ENCODE results near the gene ATP8A2.

The ATP8A2 gene

GRCh38 chr13:25632166-25632888 is 260.6 kb downstream of the ATP8A2 start:
- H3K36me3 Mint-ChIP-seq = no peaks in the 10 kb centered on the region
- no peak overlapping the region for H3K4me3 Mint-ChIP-seq
- H3K9me3 Mint-ChIP-seq (ENCODE audit: low read depth) = no peaks in the 10 kb centered on the region
- H3K27me3 Mint-ChIP-seq = peaks cover 12% of the 10 kb centered on the region
- no peak overlapping the region for H3K27ac Mint-ChIP-seq
- no peaks in the 10 kb centered on the region for H3K4me1 Mint-ChIP-seq (ENCODE audit: low read depth)

GRCh38 chr13:25633093-25633492 is 261.3 kb downstream of the ATP8A2 start:
- H3K4me3 Mint-ChIP-seq = no peak overlapping the region
- H3K9me3 Mint-ChIP-seq (ENCODE audit: low read depth) = no peaks in the 10 kb centered on the region
- H3K27me3 Mint-ChIP-seq = peaks cover 12% of the 10 kb centered on the region

GRCh38 chr13:25645681-25646080 is 273.9 kb downstream of the ATP8A2 start:
- no peak overlapping the region for H3K4me3 Mint-ChIP-seq
- H3K36me3 Mint-ChIP-seq = no peaks in the 10 kb centered on the region
- H3K4me1 Mint-ChIP-seq (ENCODE audit: low read depth) = no peaks in the 10 kb centered on the region
- peaks cover 8% of the 10 kb centered on the region for H3K9me3 Mint-ChIP-seq (ENCODE audit: low read depth)
- H3K27ac Mint-ChIP-seq = no peak overlapping the region
- H3K27me3 Mint-ChIP-seq = peaks cover 4% of the 10 kb centered on the region

More at GRCh38 chr13:25633093-25633492, 261.3 kb downstream of the ATP8A2 start:
- Mint-ChIP-seq H3K36me3 (no peaks in the 10 kb centered on the region), H3K4me1 (ENCODE audit: low read depth) (no peaks in the 10 kb centered on the region), H3K27ac (no peak overlapping the region)

GRCh38 chr13:25649001-25649633 is 277.3 kb downstream of the ATP8A2 start:
- H3K4me1 Mint-ChIP-seq (ENCODE audit: low read depth) = no peaks in the 10 kb centered on the region

GRCh38 chr13:25652764-25653163 is 281.0 kb downstream of the ATP8A2 start:
- H3K27me3 Mint-ChIP-seq = peaks cover 3% of the 10 kb centered on the region
- peaks cover 5% of the 10 kb centered on the region for H3K9me3 Mint-ChIP-seq (ENCODE audit: low read depth)

More at GRCh38 chr13:25649001-25649633, 277.3 kb downstream of the ATP8A2 start:
- H3K4me3 Mint-ChIP-seq = no peak overlapping the region
- peaks cover 6% of the 10 kb centered on the region for H3K27me3 Mint-ChIP-seq
- H3K27ac Mint-ChIP-seq = no peak overlapping the region
- H3K36me3 Mint-ChIP-seq = no peaks in the 10 kb centered on the region
- peaks cover 8% of the 10 kb centered on the region for H3K9me3 Mint-ChIP-seq (ENCODE audit: low read depth)

GRCh38 chr13:25654322-25654721 is 282.5 kb downstream of the ATP8A2 start:
- H3K36me3 Mint-ChIP-seq = no peaks in the 10 kb centered on the region
- H3K27me3 Mint-ChIP-seq = peaks cover 4% of the 10 kb centered on the region
- no peak overlapping the region for H3K4me3 Mint-ChIP-seq
- no peak overlapping the region for H3K27ac Mint-ChIP-seq
- H3K4me1 Mint-ChIP-seq (ENCODE audit: low read depth) = no peaks in the 10 kb centered on the region
- H3K9me3 Mint-ChIP-seq (ENCODE audit: low read depth) = no peaks in the 10 kb centered on the region

More at GRCh38 chr13:25652764-25653163, 281.0 kb downstream of the ATP8A2 start:
- Mint-ChIP-seq H3K27ac (no peak overlapping the region), H3K36me3 (no peaks in the 10 kb centered on the region), H3K4me3 (no peak overlapping the region), H3K4me1 (ENCODE audit: low read depth) (no peaks in the 10 kb centered on the region)

GRCh38 chr13:25657157-25657556 is 285.4 kb downstream of the ATP8A2 start:
- peaks cover 4% of the 10 kb centered on the region for H3K27me3 Mint-ChIP-seq
- H3K4me3 Mint-ChIP-seq = no peak overlapping the region
- H3K4me1 Mint-ChIP-seq (ENCODE audit: low read depth) = no peaks in the 10 kb centered on the region
- no peaks in the 10 kb centered on the region for H3K9me3 Mint-ChIP-seq (ENCODE audit: low read depth)
- no peak overlapping the region for H3K27ac Mint-ChIP-seq
- no peaks in the 10 kb centered on the region for H3K36me3 Mint-ChIP-seq

- H3K27me3 Mint-ChIP-seq = peaks cover 3% of the 10 kb centered on the region
- no peak overlapping the region for H3K27ac Mint-ChIP-seq
- no peak overlapping the region for H3K4me3 Mint-ChIP-seq
- no peaks in the 10 kb centered on the region for H3K4me1 Mint-ChIP-seq (ENCODE audit: low read depth)
- H3K9me3 Mint-ChIP-seq (ENCODE audit: low read depth) = no peaks in the 10 kb centered on the region
- H3K36me3 Mint-ChIP-seq = no peaks in the 10 kb centered on the region
Measured at GRCh38 chr13:25659091-25659795, 287.5 kb downstream of the ATP8A2 start.

- Mint-ChIP-seq H3K4me1 (ENCODE audit: low read depth) (no peaks in the 10 kb centered on the region), H3K9me3 (ENCODE audit: low read depth) (no peaks in the 10 kb centered on the region), H3K36me3 (no peaks in the 10 kb centered on the region), H3K27me3 (peaks cover 3% of the 10 kb centered on the region), H3K4me3 (no peak overlapping the region), H3K27ac (no peak overlapping the region)
Measured at GRCh38 chr13:25660996-25661395, 289.2 kb downstream of the ATP8A2 start.

GRCh38 chr13:25662516-25662915 is 290.7 kb downstream of the ATP8A2 start:
- no peak overlapping the region for H3K4me3 Mint-ChIP-seq
- no peaks in the 10 kb centered on the region for H3K36me3 Mint-ChIP-seq
- H3K27ac Mint-ChIP-seq = no peak overlapping the region
- no peaks in the 10 kb centered on the region for H3K9me3 Mint-ChIP-seq (ENCODE audit: low read depth)
- no peaks in the 10 kb centered on the region for H3K4me1 Mint-ChIP-seq (ENCODE audit: low read depth)
- H3K27me3 Mint-ChIP-seq = peaks cover 3% of the 10 kb centered on the region

GRCh38 chr13:25668345-25668744 is 296.6 kb downstream of the ATP8A2 start:
- Mint-ChIP-seq H3K4me3 (no peak overlapping the region), H3K27me3 (peaks cover 3% of the 10 kb centered on the region), H3K27ac (no peak overlapping the region), H3K36me3 (peaks cover 6% of the 10 kb centered on the region), H3K9me3 (ENCODE audit: low read depth) (peaks cover 16% of the 10 kb centered on the region), H3K4me1 (ENCODE audit: low read depth) (no peaks in the 10 kb centered on the region)

GRCh38 chr13:25673711-25674110 is 301.9 kb downstream of the ATP8A2 start:
- Mint-ChIP-seq H3K36me3 (peaks cover 2% of the 10 kb centered on the region), H3K4me3 (no peak overlapping the region), H3K27me3 (peaks cover 4% of the 10 kb centered on the region), H3K4me1 (ENCODE audit: low read depth) (no peaks in the 10 kb centered on the region), H3K9me3 (ENCODE audit: low read depth) (peaks cover 8% of the 10 kb centered on the region), H3K27ac (no peak overlapping the region)

GRCh38 chr13:25674371-25674770 is 302.6 kb downstream of the ATP8A2 start:
- Mint-ChIP-seq H3K4me1 (ENCODE audit: low read depth) (no peaks in the 10 kb centered on the region), H3K4me3 (no peak overlapping the region), H3K27me3 (peaks cover 4% of the 10 kb centered on the region), H3K27ac (no peak overlapping the region), H3K36me3 (no peaks in the 10 kb centered on the region), H3K9me3 (ENCODE audit: low read depth) (peaks cover 4% of the 10 kb centered on the region)

GRCh38 chr13:25675060-25675459 is 303.3 kb downstream of the ATP8A2 start:
- H3K4me1 Mint-ChIP-seq (ENCODE audit: low read depth) = no peaks in the 10 kb centered on the region
- H3K27ac Mint-ChIP-seq = no peak overlapping the region
- no peaks in the 10 kb centered on the region for H3K36me3 Mint-ChIP-seq
- H3K4me3 Mint-ChIP-seq = no peak overlapping the region
- H3K27me3 Mint-ChIP-seq = peaks cover 4% of the 10 kb centered on the region
- H3K9me3 Mint-ChIP-seq (ENCODE audit: low read depth) = no peaks in the 10 kb centered on the region

GRCh38 chr13:25677956-25678355 is 306.2 kb downstream of the ATP8A2 start:
- Mint-ChIP-seq H3K9me3 (ENCODE audit: low read depth) (no peaks in the 10 kb centered on the region), H3K36me3 (no peaks in the 10 kb centered on the region), H3K4me1 (ENCODE audit: low read depth) (no peaks in the 10 kb centered on the region), H3K27ac (no peak overlapping the region), H3K4me3 (no peak overlapping the region), H3K27me3 (peaks cover 1% of the 10 kb centered on the region)

Measured in activated naive CD8-positive, alpha-beta T cell (primary cell).